Heart left ventricle (tissue), 16 donors: Measurements from ENCODE around the gene MC1R. TPM values are rescaled to one million over a fixed set of nuclear protein-coding genes. Genes with fewer than 3 reads are reported as not detected.

Experiments
- ATAC-seq, 4 donors: fragments of 200-7000 bp; cut with Tn5 transposase; one replicate each; pipeline ENCODE4 v1.9.1; 2020 to 2022; ENCODE audit warnings: moderate library complexity in 4 of 4, mild to moderate bottlenecking in 3 of 4, moderate number of reproducible peaks in 1 of 4
- DNase-seq, 5 donors: peaks; one replicate each; pipeline ENCODE4 v3.0.0-alpha.2; 2020
- H3K27ac ChIP-seq, 12 donors: fragments of 200-600 bp; sonication (generic) in 4 of 12; one replicate each; pipeline versions ENCODE4 v1.5.0 to v1.8.0; 2016 to 2022; ENCODE audit warnings: mild to moderate bottlenecking in 2 of 12
- H3K27me3 ChIP-seq, 9 donors: fragments of 200-600 bp; sonication (generic) in 2 of 9; one replicate each; pipeline versions ENCODE4 v1.5.1 to v1.8.0; 2016 to 2022; ENCODE audit warnings: mild to moderate bottlenecking in 3 of 9
- H3K36me3 ChIP-seq, 9 donors: fragments of 200-600 bp; sonication (generic) in 2 of 9; one replicate each; pipeline versions ENCODE4 v1.5.0 to v1.8.0; 2018 to 2022; ENCODE audit warnings: mild to moderate bottlenecking in 2 of 9
- H3K4me1 ChIP-seq, 12 donors: fragments of 200-600 bp; sonication (generic) in 4 of 12; one replicate each; pipeline versions ENCODE4 v1.5.0 to v1.8.0; 2016 to 2022; ENCODE audit warnings: mild to moderate bottlenecking in 3 of 12
- H3K4me3 ChIP-seq, 12 donors: fragments of 200-600 bp; sonication (generic) in 4 of 12; one replicate each; pipeline versions ENCODE4 v1.5.0 to v1.8.0; 2017 to 2022; ENCODE audit warnings: mild to moderate bottlenecking in 9 of 12, moderate library complexity in 4 of 12
- H3K9me3 ChIP-seq, 12 donors: fragments of 200-600 bp; sonication (generic) in 4 of 12; one replicate each; pipeline versions ENCODE4 v1.5.0 to v1.8.0; 2016 to 2022; ENCODE audit warnings: mild to moderate bottlenecking in 1 of 12
- POLR2A ChIP-seq, 2 donors: fragments of 450-650 bp; IDR thresholded peaks; one replicate each; pipeline ENCODE4 v1.6.1; 2017; ENCODE audit warnings: antibody characterized with exemption in 2 of 2, mild to moderate bottlenecking in 2 of 2, moderate library complexity in 2 of 2
- WGBS, 4 donors: extraction: QIAGEN DNeasy Blood & Tissue Kit in 2 of 4; methylation state at CpG; one replicate each; pipeline versions ENCODE4 v1.1.5 to v1.1.7; 2013 to 2018; 5-methylcytosine and 5-hydroxymethylcytosine counted together
- intact Hi-C, 10 donors: fragments of 100-400 bp; cut with DNase I; formaldehyde crosslinking; loops; one replicate each; pipeline versions ENCODE4 v1.11.1 to v1.14.2; 2022
- polyA plus RNA-seq, 2 donors: library from polyadenylated mRNA; stranded (reverse); fragments of 200-250 nt; gene quantifications; one replicate each; pipeline ENCODE4 v1.2.3, GENCODE V29; 2013
- total RNA-seq, 9 donors: library from RNA; depleted of rRNA in 2 of 9; stranded (reverse); fragments of >200 nt in 2 of 9; fragmentation: NEBNext Ultra II Directional in 3 of 9; extraction: Animal tissue kit (Norgen Biotek cat#: 25700) in 3 of 9; gene quantifications; one replicate each; pipeline versions ENCODE4 v1.1.0 to v1.2.4, GENCODE V29; 2016 to 2023
- TF ChIP-seq, protein P1 (sequence below), 12 donors: fragments of 200-600 bp; sonication (generic) in 4 of 12; IDR thresholded peaks; one replicate each; pipeline versions ENCODE4 v1.5.0 to v1.8.0; 2018 to 2022; ENCODE audit warnings: antibody characterized with exemption in 12 of 12, mild to moderate bottlenecking in 5 of 12
- donor health status: ischemic (EF 13 %, LVEDD 7.1; RV severe dilation, severe dysfunction).
- donor health status: healthy with polysubstance abuse.
- donor health status: DM: no; HTN: yes; CAD: no.
- donor health status: DM: no; HTN: no; CAD: no.
- donor health status: ischemic (EF 25% LVEDD 6.9; RV normal size, moderate dysfunction).
- donor health status: ischemic (EF 25% LVEDD 5.7; RV mildly dilated, moderate dysfunction).
- donor health status: healthy.
- donor health status: DM: yes; HTN: yes; CAD: no.
- donor health status: ischemic (EF 35%, LVEDD 5.7; RV mildly dilated, moderate dysfunction).
- donor health status: nonischemic (EF 11% LVEDD 7.7; RV severe dilation, severe dysfunction).
- donor health status: DM: yes; HTN: yes; CAD: no.
- donor health status: PGD.
- donor health status: ischemic (EF 29% LVEDD 5.4; RV normal size, mild dysfunction).
- donor health status: nonischemic (EF 23%, LVEDD 6.1; RV moderate dilation, normal function).

MC1R gene
- total and polyA plus RNA-seq, 11 donors = 0.42 to 2.1 (median 1.3) TPM

DNA sequence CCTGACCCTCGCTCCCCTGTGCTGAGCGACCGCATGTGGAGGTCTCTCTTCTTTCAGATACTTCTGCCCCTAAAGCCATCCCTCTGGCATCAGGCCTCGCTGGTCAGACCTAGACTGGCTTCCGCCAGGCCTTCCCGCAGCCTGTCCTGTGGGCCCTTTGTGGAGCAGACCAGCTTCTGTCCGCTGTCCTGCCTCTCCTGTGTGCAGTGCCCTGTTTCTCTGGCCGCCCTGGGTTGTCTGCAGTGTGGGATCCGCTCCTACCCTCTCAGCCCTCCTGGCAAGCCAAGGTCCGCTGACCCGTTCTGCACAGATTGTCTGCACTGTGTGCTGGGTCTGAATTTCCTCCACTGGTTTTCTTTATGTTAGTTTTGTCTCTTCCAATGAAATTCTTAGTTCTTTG lies 21.5 kb upstream of the MC1R start:
- TF ChIP-seq POLR2A (IDR thresholded peaks at IDR 0.05) = no peak
- TF ChIP-seq, protein P1, sequence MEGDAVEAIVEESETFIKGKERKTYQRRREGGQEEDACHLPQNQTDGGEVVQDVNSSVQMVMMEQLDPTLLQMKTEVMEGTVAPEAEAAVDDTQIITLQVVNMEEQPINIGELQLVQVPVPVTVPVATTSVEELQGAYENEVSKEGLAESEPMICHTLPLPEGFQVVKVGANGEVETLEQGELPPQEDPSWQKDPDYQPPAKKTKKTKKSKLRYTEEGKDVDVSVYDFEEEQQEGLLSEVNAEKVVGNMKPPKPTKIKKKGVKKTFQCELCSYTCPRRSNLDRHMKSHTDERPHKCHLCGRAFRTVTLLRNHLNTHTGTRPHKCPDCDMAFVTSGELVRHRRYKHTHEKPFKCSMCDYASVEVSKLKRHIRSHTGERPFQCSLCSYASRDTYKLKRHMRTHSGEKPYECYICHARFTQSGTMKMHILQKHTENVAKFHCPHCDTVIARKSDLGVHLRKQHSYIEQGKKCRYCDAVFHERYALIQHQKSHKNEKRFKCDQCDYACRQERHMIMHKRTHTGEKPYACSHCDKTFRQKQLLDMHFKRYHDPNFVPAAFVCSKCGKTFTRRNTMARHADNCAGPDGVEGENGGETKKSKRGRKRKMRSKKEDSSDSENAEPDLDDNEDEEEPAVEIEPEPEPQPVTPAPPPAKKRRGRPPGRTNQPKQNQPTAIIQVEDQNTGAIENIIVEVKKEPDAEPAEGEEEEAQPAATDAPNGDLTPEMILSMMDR (IDR thresholded peaks at IDR 0.05) = no peak
- intact Hi-C loops = no loop called here
- DNase-seq (no peak), ATAC-seq (no peak)
- WGBS, 4 donors = 97 to 99% (median 98%) methylated on average over 11 of the region's 11 CpGs
- Histone ChIP-seq H3K27ac (no peak overlapping the region), H3K9me3 (no peaks in the 10 kb centered on the region), H3K36me3 (peaks cover 2 to 91% (median 88%) of the 10 kb centered on the region in 9 donors), H3K4me1 (no peaks in the 10 kb centered on the region), H3K27me3 (no peaks in the 10 kb centered on the region), H3K4me3 (no peak overlapping the region)

DNA sequence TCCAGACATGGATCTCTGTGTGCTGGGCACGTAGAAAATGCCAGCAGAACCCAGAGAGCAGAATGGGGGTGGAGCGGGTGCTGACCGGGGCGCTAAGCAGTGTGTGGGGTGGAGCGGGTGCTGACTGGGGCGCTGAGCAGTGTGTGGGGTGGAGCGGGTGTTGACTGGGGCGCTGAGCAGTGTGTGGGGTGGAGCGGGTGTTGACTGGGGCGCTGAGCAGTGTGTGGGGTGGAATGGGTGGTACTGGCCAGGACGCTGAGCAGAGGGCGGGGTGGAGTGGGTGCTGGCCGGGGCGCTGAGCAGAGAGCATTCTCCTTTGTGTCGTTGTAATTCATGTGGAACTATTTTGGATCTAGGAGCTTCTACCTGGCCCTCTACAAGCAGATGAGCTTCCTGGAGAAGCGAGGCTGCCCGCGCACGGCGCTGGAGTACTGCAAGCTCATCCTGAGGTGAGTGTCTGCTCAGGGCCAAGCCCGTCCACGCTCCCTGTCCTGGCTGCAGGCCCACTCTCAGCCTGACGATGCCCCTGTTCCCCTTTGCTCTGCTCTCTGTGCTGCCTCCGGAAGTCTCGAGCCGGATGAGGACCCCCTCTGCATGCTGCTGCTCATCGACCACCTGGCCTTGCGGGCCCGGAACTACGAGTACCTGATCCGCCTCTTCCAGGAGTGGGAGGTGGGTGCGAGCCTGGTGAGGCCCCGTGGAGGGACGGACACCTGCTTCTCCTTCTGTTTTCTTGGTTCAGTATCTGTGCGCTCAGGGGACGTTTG lies 20.3 kb upstream of the MC1R start:
- ATAC-seq (no peak), DNase-seq (no peak)
- intact Hi-C loops = no loop called here
- H3K4me3 ChIP-seq = no peak overlapping the region
- no peaks in the 10 kb centered on the region for H3K4me1 ChIP-seq
- 92 to 96% (median 94%) methylated on average over 35 to 36 of the region's 36 CpGs for WGBS, 4 donors
- no peaks in the 10 kb centered on the region for H3K9me3 ChIP-seq
- TF ChIP-seq POLR2A (IDR thresholded peaks at IDR 0.05) = no peak
- TF ChIP-seq, protein P1 (IDR thresholded peaks at IDR 0.05) = no peak
- H3K27ac ChIP-seq = no peak overlapping the region
- H3K36me3 ChIP-seq = peaks cover 2 to 87% (median 84%) of the 10 kb centered on the region in 9 donors
- H3K27me3 ChIP-seq = no peaks in the 10 kb centered on the region

DNA sequence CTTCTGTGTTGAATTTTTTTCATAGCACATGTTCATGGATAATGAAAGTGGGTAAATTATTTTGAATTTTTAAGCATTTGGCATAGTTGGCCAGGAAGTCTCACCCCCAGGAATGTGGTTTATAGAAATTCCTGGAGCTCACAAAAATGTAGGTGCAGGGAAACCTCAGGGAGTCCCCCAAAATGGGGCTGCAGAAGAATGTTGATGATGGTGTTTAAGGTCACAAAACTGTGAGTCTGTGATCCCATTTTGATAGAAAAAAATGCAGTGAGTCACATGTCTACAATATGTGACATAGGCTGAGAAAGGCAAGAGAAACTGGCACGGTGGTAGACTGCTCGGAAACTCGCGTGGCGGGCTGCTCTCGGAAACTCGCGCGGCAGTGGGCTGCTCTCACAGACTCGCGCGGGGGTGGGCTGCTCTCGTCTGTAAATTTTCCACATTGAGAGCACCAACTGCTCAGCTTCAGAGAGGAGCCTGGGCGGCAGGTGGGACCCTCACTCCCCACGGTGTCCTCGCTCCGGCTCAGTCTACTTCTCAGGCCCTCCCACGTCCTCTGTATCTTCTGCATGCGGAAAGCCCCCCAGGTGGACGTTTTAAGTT lies 18.7 kb upstream of the MC1R start:
- no peak for ATAC-seq
- DNase-seq = no peak
- Histone ChIP-seq H3K4me3 (no peak overlapping the region), H3K36me3 (peaks cover 2 to 87% (median 84%) of the 10 kb centered on the region in 9 donors), H3K9me3 (no peaks in the 10 kb centered on the region), H3K27me3 (no peaks in the 10 kb centered on the region), H3K4me1 (no peaks in the 10 kb centered on the region), H3K27ac (no peak overlapping the region)
- TF ChIP-seq, protein P1 (IDR thresholded peaks at IDR 0.05) = no peak
- TF ChIP-seq POLR2A (IDR thresholded peaks at IDR 0.05) = no peak
- 92 to 95% (median 94%) methylated on average over 20 of the region's 20 CpGs for WGBS, 4 donors
- intact Hi-C loops = no loop called here

DNA sequence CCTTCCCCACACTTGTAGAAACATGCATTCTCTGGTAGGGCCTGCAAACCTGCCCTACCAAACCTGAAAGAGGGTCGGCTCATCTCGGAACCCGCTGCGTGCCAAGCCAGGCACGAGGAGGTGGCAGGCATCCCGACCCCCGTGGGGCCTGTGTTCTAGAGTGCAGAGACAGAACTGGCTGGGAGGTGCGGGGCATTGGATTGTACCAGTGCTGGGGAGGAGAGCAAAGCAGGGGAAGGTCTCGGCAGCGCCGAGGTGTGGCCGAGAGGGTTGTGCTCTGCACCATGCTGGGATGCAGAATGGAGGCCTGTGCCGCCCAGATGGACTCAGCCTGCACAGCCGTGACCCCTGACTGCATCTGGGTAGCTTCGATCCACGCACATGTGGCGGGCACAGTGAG lies 17.8 kb upstream of the MC1R start:
- no peak for DNase-seq
- intact Hi-C loops = no loop called here
- no peak for ATAC-seq

More for the DNA sequence above, 17.8 kb upstream of the MC1R start:
- Histone ChIP-seq H3K4me1 (no peaks in the 10 kb centered on the region), H3K27me3 (no peaks in the 10 kb centered on the region), H3K4me3 (no peak overlapping the region), H3K36me3 (peaks cover 2 to 87% (median 84%) of the 10 kb centered on the region in 9 donors), H3K27ac (no peak overlapping the region), H3K9me3 (no peaks in the 10 kb centered on the region)
- no peak for TF ChIP-seq POLR2A (IDR thresholded peaks at IDR 0.05)
- TF ChIP-seq, protein P1 (IDR thresholded peaks at IDR 0.05) = no peak
- 90 to 97% (median 94%) methylated on average over 7 to 17 of the region's 17 CpGs for WGBS, 4 donors
